ENCODE data around the gene TPM1. TPM values are rescaled to one million over a fixed set of nuclear protein-coding genes. Genes with fewer than 3 reads are reported as not detected.

Gene TPM1
- total RNA-seq, 1 experiment from 2014 or later = 298 TPM

DNA sequence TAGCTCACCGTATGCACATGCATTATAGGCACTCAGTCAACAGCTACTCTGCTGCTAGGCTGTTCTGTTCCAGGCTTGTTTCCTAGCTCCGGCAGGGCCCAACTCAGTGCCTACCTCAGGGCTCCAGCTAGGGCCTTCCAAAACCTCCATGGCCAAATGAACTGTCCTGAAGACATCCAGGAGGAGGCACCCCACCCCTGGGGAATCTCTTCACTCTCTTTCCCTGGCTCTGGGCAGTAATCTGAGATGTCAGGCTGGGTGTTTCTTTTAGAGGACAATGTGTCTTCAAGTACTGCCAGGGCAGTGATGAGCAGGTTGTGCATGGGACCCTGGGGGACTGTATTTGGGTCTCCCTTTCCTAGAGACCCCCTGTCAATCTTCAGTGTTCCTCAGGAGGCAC lies 38.3 kb upstream of the TPM1 start:
- in situ Hi-C loops (cut with HindIII; ENCODE audit: low pct_unique_long_range_greater_than_20kb, low sequenced_read_pairs) (no loop called here), intact Hi-C loops (cut with micrococcal nuclease; ENCODE audit: unreplicated experiment) (no loop called here)
- CTCF ChIA-PET = no interaction called here

DNA sequence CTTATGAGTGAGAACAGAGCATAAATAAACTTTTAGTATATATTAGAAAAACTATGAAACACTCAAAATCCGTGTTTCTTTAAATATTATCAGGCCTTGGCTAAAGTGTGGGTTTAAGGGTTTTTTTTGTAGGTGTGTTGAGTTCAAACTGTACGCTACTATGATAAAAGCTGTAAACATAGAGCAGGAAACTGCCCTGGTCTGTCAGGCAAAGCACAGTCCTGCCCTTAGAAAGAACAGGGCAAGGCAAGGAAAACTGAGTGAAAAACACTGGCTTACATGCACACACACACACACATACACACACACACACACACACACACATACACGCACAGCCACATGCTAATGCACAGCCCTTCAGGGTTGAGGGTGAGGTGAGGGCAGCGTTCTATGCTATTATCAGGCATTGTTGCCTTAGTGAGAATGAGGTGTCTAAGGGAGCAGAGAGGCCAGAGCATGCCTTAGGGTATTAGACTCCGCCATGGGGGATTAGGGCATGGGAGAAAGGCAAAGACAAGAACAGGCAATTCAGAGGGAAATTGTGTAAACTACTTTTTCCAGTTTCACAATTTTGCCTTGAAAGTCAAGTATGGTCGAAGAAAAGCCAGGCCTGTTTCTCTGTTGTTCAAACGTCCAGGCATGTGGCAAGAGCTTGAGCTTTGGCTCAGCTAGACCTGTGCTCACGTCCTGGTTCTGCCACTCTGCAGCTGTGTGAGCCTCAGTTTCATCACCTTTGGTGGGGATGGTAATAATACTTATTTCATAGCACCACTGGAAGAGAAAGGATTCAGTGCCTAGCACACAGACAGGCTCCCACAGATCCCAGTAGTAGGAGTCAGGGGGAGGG lies 36.3 kb upstream of the TPM1 start:
- intact Hi-C loops (cut with micrococcal nuclease; ENCODE audit: unreplicated experiment) (no loop called here), in situ Hi-C loops (cut with HindIII; ENCODE audit: low pct_unique_long_range_greater_than_20kb, low sequenced_read_pairs) (no loop called here)
- BruUV-seq (replicated peaks) = no TSS peak
- no peaks in the 10 kb centered on the region for H3K9me3 ChIP-seq (ENCODE audit: control insufficient read depth, insufficient read depth, low read depth, low read length)
- ChIA-PET POLR2A (no interaction called here), CTCF (no interaction called here)
- H3K4me1 ChIP-seq (ENCODE audit: control insufficient read depth, insufficient read depth, low read length) = no peaks in the 10 kb centered on the region
- no peak overlapping the region for H3K27ac ChIP-seq (ENCODE audit: low read length)
- H3K27me3 ChIP-seq (ENCODE audit: control insufficient read depth, insufficient read depth, low read length) = no peaks in the 10 kb centered on the region
- no peak for DNase-seq (ENCODE audit: low read depth, low spot score)
- TF ChIP-seq, protein P1, sequence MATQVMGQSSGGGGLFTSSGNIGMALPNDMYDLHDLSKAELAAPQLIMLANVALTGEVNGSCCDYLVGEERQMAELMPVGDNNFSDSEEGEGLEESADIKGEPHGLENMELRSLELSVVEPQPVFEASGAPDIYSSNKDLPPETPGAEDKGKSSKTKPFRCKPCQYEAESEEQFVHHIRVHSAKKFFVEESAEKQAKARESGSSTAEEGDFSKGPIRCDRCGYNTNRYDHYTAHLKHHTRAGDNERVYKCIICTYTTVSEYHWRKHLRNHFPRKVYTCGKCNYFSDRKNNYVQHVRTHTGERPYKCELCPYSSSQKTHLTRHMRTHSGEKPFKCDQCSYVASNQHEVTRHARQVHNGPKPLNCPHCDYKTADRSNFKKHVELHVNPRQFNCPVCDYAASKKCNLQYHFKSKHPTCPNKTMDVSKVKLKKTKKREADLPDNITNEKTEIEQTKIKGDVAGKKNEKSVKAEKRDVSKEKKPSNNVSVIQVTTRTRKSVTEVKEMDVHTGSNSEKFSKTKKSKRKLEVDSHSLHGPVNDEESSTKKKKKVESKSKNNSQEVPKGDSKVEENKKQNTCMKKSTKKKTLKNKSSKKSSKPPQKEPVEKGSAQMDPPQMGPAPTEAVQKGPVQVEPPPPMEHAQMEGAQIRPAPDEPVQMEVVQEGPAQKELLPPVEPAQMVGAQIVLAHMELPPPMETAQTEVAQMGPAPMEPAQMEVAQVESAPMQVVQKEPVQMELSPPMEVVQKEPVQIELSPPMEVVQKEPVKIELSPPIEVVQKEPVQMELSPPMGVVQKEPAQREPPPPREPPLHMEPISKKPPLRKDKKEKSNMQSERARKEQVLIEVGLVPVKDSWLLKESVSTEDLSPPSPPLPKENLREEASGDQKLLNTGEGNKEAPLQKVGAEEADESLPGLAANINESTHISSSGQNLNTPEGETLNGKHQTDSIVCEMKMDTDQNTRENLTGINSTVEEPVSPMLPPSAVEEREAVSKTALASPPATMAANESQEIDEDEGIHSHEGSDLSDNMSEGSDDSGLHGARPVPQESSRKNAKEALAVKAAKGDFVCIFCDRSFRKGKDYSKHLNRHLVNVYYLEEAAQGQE (IDR thresholded peaks at IDR 0.05; ENCODE audit: insufficient read depth in 1 of 2, low read depth in 2 of 2, low read length in 1 of 2) = no peak
- TF ChIP-seq, protein P2, sequence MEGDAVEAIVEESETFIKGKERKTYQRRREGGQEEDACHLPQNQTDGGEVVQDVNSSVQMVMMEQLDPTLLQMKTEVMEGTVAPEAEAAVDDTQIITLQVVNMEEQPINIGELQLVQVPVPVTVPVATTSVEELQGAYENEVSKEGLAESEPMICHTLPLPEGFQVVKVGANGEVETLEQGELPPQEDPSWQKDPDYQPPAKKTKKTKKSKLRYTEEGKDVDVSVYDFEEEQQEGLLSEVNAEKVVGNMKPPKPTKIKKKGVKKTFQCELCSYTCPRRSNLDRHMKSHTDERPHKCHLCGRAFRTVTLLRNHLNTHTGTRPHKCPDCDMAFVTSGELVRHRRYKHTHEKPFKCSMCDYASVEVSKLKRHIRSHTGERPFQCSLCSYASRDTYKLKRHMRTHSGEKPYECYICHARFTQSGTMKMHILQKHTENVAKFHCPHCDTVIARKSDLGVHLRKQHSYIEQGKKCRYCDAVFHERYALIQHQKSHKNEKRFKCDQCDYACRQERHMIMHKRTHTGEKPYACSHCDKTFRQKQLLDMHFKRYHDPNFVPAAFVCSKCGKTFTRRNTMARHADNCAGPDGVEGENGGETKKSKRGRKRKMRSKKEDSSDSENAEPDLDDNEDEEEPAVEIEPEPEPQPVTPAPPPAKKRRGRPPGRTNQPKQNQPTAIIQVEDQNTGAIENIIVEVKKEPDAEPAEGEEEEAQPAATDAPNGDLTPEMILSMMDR (IDR thresholded peaks at IDR 0.05) = no peak
- TF ChIP-seq TCF7L2 (IDR thresholded peaks at IDR 0.05; ENCODE audit: low read depth, low read length) = no peak
- TF ChIP-seq POLR2AphosphoS5 (IDR thresholded peaks at IDR 0.05; ENCODE audit: low read depth, low read length) = no peak
- TF ChIP-seq SIN3A (IDR thresholded peaks at IDR 0.05; ENCODE audit: borderline replicate concordance, insufficient read depth, low read depth, low read length) = no peak
- H3K36me3 ChIP-seq (ENCODE audit: control insufficient read depth, insufficient read depth, low read length) = no peaks in the 10 kb centered on the region
- ATAC-seq = no peak
- H3K4me3 ChIP-seq (ENCODE audit: low read depth in 2 of 2, low read length in 2 of 2) = no peak overlapping the region

More for the DNA sequence above, 38.3 kb upstream of the TPM1 start:
- Histone ChIP-seq H3K27me3 (ENCODE audit: control insufficient read depth, insufficient read depth, low read length) (no peaks in the 10 kb centered on the region), H3K27ac (ENCODE audit: low read length) (no peak overlapping the region), H3K4me1 (ENCODE audit: control insufficient read depth, insufficient read depth, low read length) (no peaks in the 10 kb centered on the region; the same call in 1 of the 2 replicates), H3K9me3 (ENCODE audit: control insufficient read depth, insufficient read depth, low read depth, low read length) (no peaks in the 10 kb centered on the region), H3K36me3 (ENCODE audit: control insufficient read depth, insufficient read depth, low read length) (no peaks in the 10 kb centered on the region), H3K4me3 (ENCODE audit: low read depth in 2 of 2, low read length in 2 of 2) (no peak overlapping the region)
- BruUV-seq (replicated peaks) = no TSS peak
- TF ChIP-seq, protein P1 (IDR thresholded peaks at IDR 0.05; ENCODE audit: insufficient read depth in 1 of 2, low read depth in 2 of 2, low read length in 1 of 2) = no peak
- TF ChIP-seq SIN3A (IDR thresholded peaks at IDR 0.05; ENCODE audit: borderline replicate concordance, insufficient read depth, low read depth, low read length) = no peak
- no peak for TF ChIP-seq TCF7L2 (IDR thresholded peaks at IDR 0.05; ENCODE audit: low read depth, low read length)
- no peak for TF ChIP-seq POLR2AphosphoS5 (IDR thresholded peaks at IDR 0.05; ENCODE audit: low read depth, low read length)
- TF ChIP-seq, protein P2 (IDR thresholded peaks at IDR 0.05) = no peak
- ATAC-seq (0 out of 2 replicates have a peak, but pooled peaks have one; percentile 27), DNase-seq (ENCODE audit: low read depth, low spot score) (no peak)
- POLR2A ChIA-PET = no interaction called here

Measured in Panc1 (cell line).